GM19463 (cell line): Measurements from ENCODE around the gene FXYD6.
"Not testable (repeated sequence)": the region's sequence is repeated elsewhere in the genome, so short reads cannot be mapped to it uniquely, and the experiment has no call there.

ENCODE experiments used
- ATAC-seq: cut with Tn5 transposase; IDR thresholded peaks from one replicate; pipeline ENCODE4 v1.9.1; 2021; ENCODE audit warnings: mild to moderate bottlenecking, moderate library complexity; ENCODE audit not compliant: unreplicated experiment

The FXYD6 gene

GRCh38 chr11:117871160-117871559, 5.3 kb downstream of the FXYD6 start:
- no peak for ATAC-seq

- no peak for ATAC-seq
These were observed 6.1 kb downstream of the FXYD6 start for GRCh38 chr11:117870103-117870952.

- no peak for ATAC-seq
These were observed 6.9 kb downstream of the FXYD6 start for GRCh38 chr11:117869604-117870003.

- ATAC-seq = no peak
These were observed 7.5 kb downstream of the FXYD6 start for GRCh38 chr11:117868815-117869561.

GRCh38 chr11:117868088-117868487, 8.4 kb downstream of the FXYD6 start:
- no peak for ATAC-seq

- no peak for ATAC-seq
These were observed 9.9 kb downstream of the FXYD6 start for GRCh38 chr11:117866526-117866925.

- ATAC-seq = not testable (repeated sequence)
These were observed 10.9 kb downstream of the FXYD6 start for GRCh38 chr11:117865546-117865945.

- no peak for ATAC-seq
These were observed 13.1 kb downstream of the FXYD6 start for GRCh38 chr11:117863383-117863782.

- no peak for ATAC-seq
These were observed 13.7 kb downstream of the FXYD6 start for GRCh38 chr11:117862753-117863152.

- no peak for ATAC-seq
These were observed 14.3 kb downstream of the FXYD6 start for GRCh38 chr11:117862019-117862725.

- ATAC-seq = no peak
These were observed 15.1 kb downstream of the FXYD6 start for GRCh38 chr11:117861151-117862018.

GRCh38 chr11:117860139-117860538, 16.3 kb downstream of the FXYD6 start:
- ATAC-seq = no peak

- no peak for ATAC-seq
These were observed 16.9 kb downstream of the FXYD6 start for GRCh38 chr11:117859488-117860112.

GRCh38 chr11:117859061-117859460, 17.4 kb downstream of the FXYD6 start:
- ATAC-seq = no peak

GRCh38 chr11:117857734-117858414, 18.6 kb downstream of the FXYD6 start:
- ATAC-seq = no peak

- no peak for ATAC-seq
These were observed 20.4 kb downstream of the FXYD6 start for GRCh38 chr11:117855912-117856651.

- ATAC-seq = no peak
These were observed 21.1 kb downstream of the FXYD6 start for GRCh38 chr11:117855186-117855845.

GRCh38 chr11:117852309-117852708, 24.1 kb downstream of the FXYD6 start:
- ATAC-seq = no peak
